GM12892 (cell line): ENCODE data around the gene ADPRHL1.

ENCODE experiments used
- POLR2A ChIP-seq: IDR thresholded peaks from 2 replicates; pipeline ENCODE4 v1.6.1; 2011; ENCODE audit warnings: low read depth, low read length, control low read depth
- TAF1 ChIP-seq: IDR thresholded peaks from 2 replicates; pipeline ENCODE4 v1.6.1; 2011; ENCODE audit warnings: low read depth, mild to moderate bottlenecking, control low read depth, low read length, borderline replicate concordance

DNA sequence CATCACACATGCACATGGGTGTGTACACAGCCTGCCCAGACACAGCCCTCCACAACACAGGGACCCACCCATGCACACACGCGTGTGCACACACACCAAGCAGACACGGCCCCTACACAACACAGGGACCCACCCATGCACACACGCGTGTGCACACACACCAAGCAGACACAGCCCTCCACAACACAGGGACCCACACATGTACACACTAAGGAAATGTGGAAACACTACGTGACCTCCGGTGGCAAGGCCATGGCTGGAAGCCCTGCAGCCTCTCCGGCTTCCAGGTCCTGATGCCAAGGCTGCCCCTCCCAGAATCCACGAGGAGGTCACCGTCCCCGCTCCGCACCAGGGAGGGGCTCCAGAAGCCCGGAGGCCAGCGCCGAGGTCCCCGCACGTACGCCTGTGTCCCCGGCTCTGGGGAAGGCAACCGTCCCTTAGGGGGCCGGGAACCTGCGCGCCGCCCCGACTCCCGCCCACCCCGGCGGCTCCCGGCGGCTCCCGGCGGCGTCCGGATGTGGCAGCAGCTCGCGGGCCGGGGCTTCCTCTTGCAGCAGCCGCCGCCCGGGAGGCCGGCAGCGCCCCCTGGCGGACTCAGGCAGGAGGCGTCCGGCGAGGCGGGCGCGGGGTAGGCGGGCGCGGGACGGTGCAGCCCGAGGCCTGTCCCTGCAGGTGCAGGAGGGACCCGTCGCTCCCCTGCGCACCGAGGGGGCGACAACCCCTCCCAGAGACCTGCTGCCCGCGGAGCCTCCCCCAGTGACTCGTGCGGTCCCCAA lies 59.5 kb downstream of the ADPRHL1 start:
- TF ChIP-seq TAF1: no peak
- no peak for TF ChIP-seq POLR2A
